Calu3 (cell line): ENCODE measurements around the gene MAP2K7. TPM values are rescaled to one million over a fixed set of nuclear protein-coding genes. Genes with fewer than 3 reads are reported as not detected.

Experiments
- BruUV-seq: library from RNA; stranded (reverse); fragments of 400-500 nt; replicated peaks from 2 replicates; lab custom pipeline; 2021; lab: Mats Ljungman, UMichigan
- CTCF ChIA-PET: fragments of 300-600 bp; sonication (Branson Sonifier 250); formaldehyde crosslinking; loops from one replicate; lab custom pipeline; 2022; ENCODE audit warnings: antibody characterized with exemption; lab: Charles Lee
- DNase-seq: peaks from one replicate; pipeline ENCODE4 v3.0.0; 2022
- H3K27ac Mint-ChIP-seq: one replicate; pipeline ENCODE4 v1.8.0; 2022; ENCODE audit warnings: mixed read lengths; ENCODE audit not compliant: unreplicated experiment
- H3K27me3 Mint-ChIP-seq: one replicate; pipeline ENCODE4 v1.8.0; 2022; ENCODE audit warnings: mixed read lengths; ENCODE audit not compliant: unreplicated experiment
- H3K36me3 Mint-ChIP-seq: one replicate; pipeline ENCODE4 v1.8.0; 2022; ENCODE audit warnings: mild to moderate bottlenecking, moderate library complexity, mixed read lengths; ENCODE audit not compliant: insufficient read depth, unreplicated experiment
- H3K4me1 Mint-ChIP-seq: one replicate; pipeline ENCODE4 v1.8.0; 2022; ENCODE audit warnings: mild to moderate bottlenecking, low read depth, mixed read lengths; ENCODE audit not compliant: unreplicated experiment
- H3K4me3 Mint-ChIP-seq: one replicate; pipeline ENCODE4 v1.8.0; 2022; ENCODE audit warnings: mild to moderate bottlenecking, low read depth, moderate library complexity, mixed read lengths; ENCODE audit not compliant: unreplicated experiment
- H3K9me3 Mint-ChIP-seq: one replicate; pipeline ENCODE4 v1.8.0; 2022; ENCODE audit warnings: low read depth, mixed read lengths; ENCODE audit not compliant: unreplicated experiment
- CTCF ChIP-seq: fragments of 200-600 bp; IDR thresholded peaks from one replicate; pipeline ENCODE4 v1.8.0; 2022; ENCODE audit warnings: antibody characterized with exemption; ENCODE audit not compliant: unreplicated experiment
- intact Hi-C: fragments of 100-400 bp; cut with micrococcal nuclease; formaldehyde crosslinking; loops from one replicate; pipeline ENCODE4 v1.10.0; 2022; ENCODE audit not compliant: unreplicated experiment
- total RNA-seq: library from RNA; stranded (reverse); gene quantifications from 2 replicates; pipeline ENCODE4 v1.2.3, GENCODE V29; 2022

MAP2K7 gene
- total RNA-seq, 1 experiment from 2014 or later = 28.0 TPM

- DNase-seq = no peak
- CTCF ChIA-PET = interaction anchor here (0.6 kb wide), 1 partner anchor 104 kb away, joined by 5 read pairs; no protein-coding TSS in a partner anchor
- H3K9me3 Mint-ChIP-seq = no peaks in the 10 kb centered on the region
- peaks cover 24% of the 10 kb centered on the region for H3K36me3 Mint-ChIP-seq
- H3K27ac Mint-ChIP-seq = no peak overlapping the region
- no peaks in the 10 kb centered on the region for H3K27me3 Mint-ChIP-seq
- no TSS peak for BruUV-seq
- H3K4me3 Mint-ChIP-seq = peak overlapping the region; percentile 4
- no peaks in the 10 kb centered on the region for H3K4me1 Mint-ChIP-seq
- intact Hi-C loops = no loop called here
- no peak for TF ChIP-seq CTCF
These were observed 9.3 kb downstream of the MAP2K7 start for GRCh38 chr19:7912697-7913564.

GRCh38 chr19:7913652-7914051, 10.0 kb downstream of the MAP2K7 start:
- H3K9me3 Mint-ChIP-seq = no peaks in the 10 kb centered on the region
- H3K27me3 Mint-ChIP-seq = no peaks in the 10 kb centered on the region
- peaks cover 30% of the 10 kb centered on the region for H3K36me3 Mint-ChIP-seq
- no peak for DNase-seq
- intact Hi-C loops = no loop called here
- no peaks in the 10 kb centered on the region for H3K4me1 Mint-ChIP-seq
- TF ChIP-seq CTCF = no peak
- CTCF ChIA-PET = no interaction called here
- H3K27ac Mint-ChIP-seq = no peak overlapping the region
- no peak overlapping the region for H3K4me3 Mint-ChIP-seq
- no TSS peak for BruUV-seq

GRCh38 chr19:7914099-7914498, 10.4 kb downstream of the MAP2K7 start:
- CTCF ChIA-PET = no interaction called here
- H3K27me3 Mint-ChIP-seq = no peaks in the 10 kb centered on the region
- peaks cover 32% of the 10 kb centered on the region for H3K36me3 Mint-ChIP-seq
- no TSS peak for BruUV-seq
- intact Hi-C loops = no loop called here
- H3K27ac Mint-ChIP-seq = no peak overlapping the region
- H3K9me3 Mint-ChIP-seq = no peaks in the 10 kb centered on the region
- no peaks in the 10 kb centered on the region for H3K4me1 Mint-ChIP-seq
- DNase-seq = no peak
- H3K4me3 Mint-ChIP-seq = no peak overlapping the region
- TF ChIP-seq CTCF = no peak

- DNase-seq = no peak
- H3K4me1 Mint-ChIP-seq = peaks cover 4% of the 10 kb centered on the region
- no peak within 1 kb of the TSS for H3K27ac Mint-ChIP-seq
- H3K9me3 Mint-ChIP-seq = no peaks in the 10 kb centered on the region
- H3K27me3 Mint-ChIP-seq = no peaks in the 10 kb centered on the region
- H3K36me3 Mint-ChIP-seq = peaks cover 32% of the 10 kb centered on the region
- CTCF ChIA-PET = no interaction called here
- no peak for TF ChIP-seq CTCF
- no TSS peak for BruUV-seq
- intact Hi-C loops = no loop called here
- peak within 1 kb of the TSS; percentile 65 for H3K4me3 Mint-ChIP-seq
These were observed 10.9 kb downstream of the MAP2K7 start, which contains the start of gene TGFBR3L for GRCh38 chr19:7914598-7915045. Gene TGFBR3L (plus strand): TSS chr19:7914830.
